ENCODE results near the gene ROPN1L.

The ROPN1L gene

GRCh38 chr5:10459080-10460055 lies 17.7 kb downstream of the ROPN1L start:
- no peak for DNase-seq

GRCh38 chr5:10460252-10460906 lies 18.7 kb downstream of the ROPN1L start:
- no peak for DNase-seq

- no peak for DNase-seq
Measured at GRCh38 chr5:10461041-10461440, 19.4 kb downstream of the ROPN1L start.

GRCh38 chr5:10461904-10462555 lies 20.4 kb downstream of the ROPN1L start:
- no peak for DNase-seq

- no peak for DNase-seq
Measured at GRCh38 chr5:10463566-10463965, 21.9 kb downstream of the ROPN1L start.

- DNase-seq = no peak
Measured at GRCh38 chr5:10464173-10464572, 22.5 kb downstream of the ROPN1L start.

- DNase-seq = no peak
Measured at GRCh38 chr5:10465726-10466125, 24.0 kb downstream of the ROPN1L start.

- no peak for DNase-seq
Measured at GRCh38 chr5:10466446-10467073, 24.9 kb downstream of the ROPN1L start.

- DNase-seq = no peak
Measured at GRCh38 chr5:10467281-10468198, 25.9 kb downstream of the ROPN1L start.

- no peak for DNase-seq
Measured at GRCh38 chr5:10468256-10468655, 26.6 kb downstream of the ROPN1L start.

- DNase-seq = no peak
Measured at GRCh38 chr5:10469253-10470050, 27.8 kb downstream of the ROPN1L start.

GRCh38 chr5:10470669-10471068 lies 29.0 kb downstream of the ROPN1L start:
- DNase-seq = no peak

- no peak for DNase-seq
Measured at GRCh38 chr5:10471677-10472076, 30.0 kb downstream of the ROPN1L start.

GRCh38 chr5:10474521-10475075 lies 32.9 kb downstream of the ROPN1L start:
- no peak for DNase-seq

- DNase-seq = no peak
Measured at GRCh38 chr5:10475931-10476676, 34.4 kb downstream of the ROPN1L start.

- no peak for DNase-seq
Measured at GRCh38 chr5:10476878-10477277, 35.2 kb downstream of the ROPN1L start.

GRCh38 chr5:10477943-10478342 lies 36.3 kb downstream of the ROPN1L start:
- no peak for DNase-seq

GRCh38 chr5:10478436-10478835 lies 36.8 kb downstream of the ROPN1L start:
- DNase-seq = no peak

- DNase-seq = no peak
Measured at GRCh38 chr5:10479154-10479721, 37.6 kb downstream of the ROPN1L start.
